K562 (cell line): ENCODE measurements around the gene GET4.

Experiments
- ELF4 ChIP-seq: fragments of 450-650 bp; formaldehyde crosslinking; IDR thresholded peaks from 2 replicates; pipeline ENCODE4 v1.4.0; 2022; ENCODE audit warnings: missing genetic modification characterization
- ELK1 ChIP-seq: sonication (generic); formaldehyde crosslinking; IDR thresholded peaks from 2 replicates; pipeline ENCODE4 v1.8.1; 2022; ENCODE audit warnings: missing genetic modification reagents
- EP300 ChIP-seq: IDR thresholded peaks from 2 replicates; pipeline ENCODE4 v1.6.1; 2012; ENCODE audit warnings: low read length, improper control_type of control experiment
- GTF2E2 ChIP-seq: fragments of 200-800 bp; sonication (Bioruptor generic); IDR thresholded peaks from 2 replicates; pipeline ENCODE4 v1.6.1; 2016; ENCODE audit warnings: missing genetic modification characterization, missing compliant biosample characterization
- HNRNPK ChIP-seq: fragments of 200-400 bp; formaldehyde crosslinking; IDR thresholded peaks from one replicate; pipeline ENCODE4 v1.6.1; 2018; ENCODE audit warnings: mild to moderate bottlenecking, low read depth, low read length; ENCODE audit not compliant: poor library complexity, severe bottlenecking
- MXI1 ChIP-seq: IDR thresholded peaks from 2 replicates; pipeline ENCODE4 v1.6.1; 2011; ENCODE audit warnings: low read depth, mild to moderate bottlenecking, improper control_type of control experiment, low read length
- POLR2A ChIP-seq: fragments of 450-650 bp; conservative IDR thresholded peaks from 2 replicates; pipeline ENCODE4 v1.6.1; 2016
- PREB ChIP-seq: sonication (generic); formaldehyde crosslinking; IDR thresholded peaks from 2 replicates; pipeline ENCODE4 v1.8.1; 2023; ENCODE audit warnings: mild to moderate bottlenecking, missing genetic modification reagents
- RFX5 ChIP-seq: IDR thresholded peaks from 2 replicates; pipeline ENCODE4 v1.6.1; 2011; ENCODE audit warnings: low read depth, mild to moderate bottlenecking, improper control_type of control experiment, low read length
- ZNF655 ChIP-seq: fragments of 250-450 bp; sonication (Bioruptor Pico); IDR thresholded peaks from 2 replicates; pipeline ENCODE4 v1.5.0; 2021
- ZNF707 ChIP-seq: fragments of 250-450 bp; sonication (Bioruptor Pico); conservative IDR thresholded peaks from 2 replicates; pipeline ENCODE4 v1.8.0; 2022; ENCODE audit warnings: inconsistent platforms, mild to moderate bottlenecking, moderate library complexity

DNA sequence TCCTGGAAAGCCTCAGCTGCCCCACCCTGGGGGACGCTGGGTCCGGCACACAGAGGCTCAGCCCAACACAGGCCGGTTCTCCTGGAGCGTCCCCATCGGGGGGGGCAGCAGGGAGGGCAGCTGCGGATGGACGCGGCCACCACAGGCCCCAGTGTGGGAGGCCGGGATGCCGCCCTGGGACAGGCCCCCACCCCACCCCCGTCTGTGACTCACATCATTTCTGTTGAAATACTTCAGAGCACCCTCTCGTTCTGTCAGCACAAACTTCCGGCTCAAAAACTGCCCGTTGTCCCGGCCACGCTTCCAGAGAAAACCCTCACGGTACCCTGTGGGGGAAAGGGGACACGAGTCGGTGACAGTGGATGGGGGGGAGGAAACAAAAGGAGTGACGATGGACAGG lies 28.5 kb downstream of the GET4 start:
- TF ChIP-seq PREB (CRISPR knock-in tag) (no peak), ZNF707 (CRISPR knock-in tag) (no peak), POLR2A (no peak), ZNF655 (CRISPR knock-in tag) (no peak), ELF4 (CRISPR knock-in tag) (no peak), EP300 (no peak), ELK1 (CRISPR knock-in tag) (no peak), HNRNPK (no peak), GTF2E2 (tag) (no peak), RFX5 (no peak), MXI1 (no peak)
